ENCODE measurements around the gene ASB2. TPM values are rescaled to one million over a fixed set of nuclear protein-coding genes. Genes with fewer than 3 reads are reported as not detected.
A peak's percentile ranks its signal among the peaks of the same experiment; 100 is the strongest.

Gene ASB2
- polyA plus RNA-seq, 2 donors = 4.5 to 4.7 TPM

GRCh38 chr14:93905623-93906022 lies 70.7 kb downstream of the ASB2 start:
- H3K27me3 ChIP-seq (ENCODE audit: control insufficient read depth in 1 of 2, insufficient read depth in 2 of 2, low read length in 2 of 2) = no peaks in the 10 kb centered on the region
- H3K4me3 ChIP-seq (ENCODE audit: low read depth in 1 of 2, low read length in 2 of 2) = no peak overlapping the region
- H3K4me1 ChIP-seq (ENCODE audit: control insufficient read depth in 2 of 2, insufficient read depth in 2 of 2, low read length in 1 of 2) = peaks cover 1 to 2% of the 10 kb centered on the region in 2 donors
- no peak overlapping the region for H3K27ac ChIP-seq (ENCODE audit: low read depth in 2 of 2, low read length in 1 of 2)
- H3K9me3 ChIP-seq (ENCODE audit: control insufficient read depth in 2 of 2, insufficient read depth in 1 of 2, low read depth in 1 of 2, low read length in 1 of 2) = peaks cover 0 to 2% of the 10 kb centered on the region in 2 donors
- H3K36me3 ChIP-seq (ENCODE audit: control insufficient read depth in 2 of 2, insufficient read depth in 2 of 2, low read length in 1 of 2) = no peaks in the 10 kb centered on the region
- 73 to 77% methylated on average over 4 of the region's 4 CpGs for WGBS, 2 donors

GRCh38 chr14:93903342-93904184 lies 72.8 kb downstream of the ASB2 start:
- WGBS, 2 donors = 48 to 53% methylated on average over 15 of the region's 15 CpGs

GRCh38 chr14:93902619-93903307 lies 73.6 kb downstream of the ASB2 start:
- no peak overlapping the region for H3K4me3 ChIP-seq (ENCODE audit: low read depth in 1 of 2, low read length in 2 of 2)
- 81 to 82% methylated on average over 13 of the region's 13 CpGs for WGBS, 2 donors
- H3K27me3 ChIP-seq (ENCODE audit: control insufficient read depth in 1 of 2, insufficient read depth in 2 of 2, low read length in 2 of 2) = no peaks in the 10 kb centered on the region
- H3K9me3 ChIP-seq (ENCODE audit: control insufficient read depth in 2 of 2, insufficient read depth in 1 of 2, low read depth in 1 of 2, low read length in 1 of 2) = no peaks in the 10 kb centered on the region
- peaks cover 0 to 1% of the 10 kb centered on the region in 2 donors for H3K4me1 ChIP-seq (ENCODE audit: control insufficient read depth in 2 of 2, insufficient read depth in 2 of 2, low read length in 1 of 2)
- no peaks in the 10 kb centered on the region for H3K36me3 ChIP-seq (ENCODE audit: control insufficient read depth in 2 of 2, insufficient read depth in 2 of 2, low read length in 1 of 2)
- H3K27ac ChIP-seq (ENCODE audit: low read depth in 2 of 2, low read length in 1 of 2) = no peak overlapping the region

More at GRCh38 chr14:93903342-93904184, 72.8 kb downstream of the ASB2 start:
- H3K4me3 ChIP-seq (ENCODE audit: low read depth in 1 of 2, low read length in 2 of 2) = no peak overlapping the region
- H3K4me1 ChIP-seq (ENCODE audit: control insufficient read depth in 2 of 2, insufficient read depth in 2 of 2, low read length in 1 of 2) = peaks cover 0 to 1% of the 10 kb centered on the region in 2 donors
- no peaks in the 10 kb centered on the region for H3K9me3 ChIP-seq (ENCODE audit: control insufficient read depth in 2 of 2, insufficient read depth in 1 of 2, low read depth in 1 of 2, low read length in 1 of 2)
- no peaks in the 10 kb centered on the region for H3K27me3 ChIP-seq (ENCODE audit: control insufficient read depth in 1 of 2, insufficient read depth in 2 of 2, low read length in 2 of 2)
- no peaks in the 10 kb centered on the region for H3K36me3 ChIP-seq (ENCODE audit: control insufficient read depth in 2 of 2, insufficient read depth in 2 of 2, low read length in 1 of 2)
- H3K27ac ChIP-seq (ENCODE audit: low read depth in 2 of 2, low read length in 1 of 2) = no peak overlapping the region

GRCh38 chr14:93901813-93902212 lies 74.6 kb downstream of the ASB2 start:
- WGBS, 2 donors = 46 to 55% methylated on average over 6 of the region's 6 CpGs
- no peaks in the 10 kb centered on the region for H3K36me3 ChIP-seq (ENCODE audit: control insufficient read depth in 2 of 2, insufficient read depth in 2 of 2, low read length in 1 of 2)
- no peaks in the 10 kb centered on the region for H3K27me3 ChIP-seq (ENCODE audit: control insufficient read depth in 1 of 2, insufficient read depth in 2 of 2, low read length in 2 of 2)
- no peak overlapping the region for H3K27ac ChIP-seq (ENCODE audit: low read depth in 2 of 2, low read length in 1 of 2)
- H3K9me3 ChIP-seq (ENCODE audit: control insufficient read depth in 2 of 2, insufficient read depth in 1 of 2, low read depth in 1 of 2, low read length in 1 of 2) = no peaks in the 10 kb centered on the region
- no peak overlapping the region for H3K4me3 ChIP-seq (ENCODE audit: low read depth in 1 of 2, low read length in 2 of 2)
- peaks cover 0 to 1% of the 10 kb centered on the region in 2 donors for H3K4me1 ChIP-seq (ENCODE audit: control insufficient read depth in 2 of 2, insufficient read depth in 2 of 2, low read length in 1 of 2)

GRCh38 chr14:93898731-93899130 lies 77.6 kb downstream of the ASB2 start:
- Histone ChIP-seq H3K36me3 (ENCODE audit: control insufficient read depth in 2 of 2, insufficient read depth in 2 of 2, low read length in 1 of 2) (no peaks in the 10 kb centered on the region), H3K27me3 (ENCODE audit: control insufficient read depth in 1 of 2, insufficient read depth in 2 of 2, low read length in 2 of 2) (no peaks in the 10 kb centered on the region), H3K9me3 (ENCODE audit: control insufficient read depth in 2 of 2, insufficient read depth in 1 of 2, low read depth in 1 of 2, low read length in 1 of 2) (no peaks in the 10 kb centered on the region), H3K27ac (ENCODE audit: low read depth in 2 of 2, low read length in 1 of 2) (no peak overlapping the region), H3K4me1 (ENCODE audit: control insufficient read depth in 2 of 2, insufficient read depth in 2 of 2, low read length in 1 of 2) (peaks cover 0 to 1% of the 10 kb centered on the region in 2 donors), H3K4me3 (ENCODE audit: low read depth in 1 of 2, low read length in 2 of 2) (no peak overlapping the region)
- 87 to 91% methylated on average over 5 of the region's 5 CpGs for WGBS, 2 donors

GRCh38 chr14:93898081-93898611 lies 78.2 kb downstream of the ASB2 start:
- no peak overlapping the region for H3K4me3 ChIP-seq (ENCODE audit: low read depth in 1 of 2, low read length in 2 of 2)
- WGBS, 2 donors = 84 to 87% methylated on average over 15 of the region's 15 CpGs
- no peak overlapping the region for H3K27ac ChIP-seq (ENCODE audit: low read depth in 2 of 2, low read length in 1 of 2)
- no peaks in the 10 kb centered on the region for H3K36me3 ChIP-seq (ENCODE audit: control insufficient read depth in 2 of 2, insufficient read depth in 2 of 2, low read length in 1 of 2)
- H3K9me3 ChIP-seq (ENCODE audit: control insufficient read depth in 2 of 2, insufficient read depth in 1 of 2, low read depth in 1 of 2, low read length in 1 of 2) = no peaks in the 10 kb centered on the region
- no peaks in the 10 kb centered on the region for H3K27me3 ChIP-seq (ENCODE audit: control insufficient read depth in 1 of 2, insufficient read depth in 2 of 2, low read length in 2 of 2)
- no peaks in the 10 kb centered on the region for H3K4me1 ChIP-seq (ENCODE audit: control insufficient read depth in 2 of 2, insufficient read depth in 2 of 2, low read length in 1 of 2)

GRCh38 chr14:93897476-93897845 lies 78.9 kb downstream of the ASB2 start:
- 86% methylated on average over 5 of the region's 5 CpGs for WGBS, 2 donors
- peaks cover 0 to 2% of the 10 kb centered on the region in 2 donors for H3K4me1 ChIP-seq (ENCODE audit: control insufficient read depth in 2 of 2, insufficient read depth in 2 of 2, low read length in 1 of 2)
- H3K27me3 ChIP-seq (ENCODE audit: control insufficient read depth in 1 of 2, insufficient read depth in 2 of 2, low read length in 2 of 2) = no peaks in the 10 kb centered on the region
- no peak overlapping the region for H3K27ac ChIP-seq (ENCODE audit: low read depth in 2 of 2, low read length in 1 of 2)
- no peaks in the 10 kb centered on the region for H3K9me3 ChIP-seq (ENCODE audit: control insufficient read depth in 2 of 2, insufficient read depth in 1 of 2, low read depth in 1 of 2, low read length in 1 of 2)
- no peaks in the 10 kb centered on the region for H3K36me3 ChIP-seq (ENCODE audit: control insufficient read depth in 2 of 2, insufficient read depth in 2 of 2, low read length in 1 of 2)
- no peak overlapping the region for H3K4me3 ChIP-seq (ENCODE audit: low read depth in 1 of 2, low read length in 2 of 2)

GRCh38 chr14:93895023-93895604 lies 81.3 kb downstream of the ASB2 start:
- WGBS, 2 donors = 89 to 90% methylated on average over 9 of the region's 9 CpGs
- peaks cover 0 to 2% of the 10 kb centered on the region in 2 donors for H3K4me1 ChIP-seq (ENCODE audit: control insufficient read depth in 2 of 2, insufficient read depth in 2 of 2, low read length in 1 of 2)
- H3K4me3 ChIP-seq (ENCODE audit: low read depth in 1 of 2, low read length in 2 of 2) = no peak overlapping the region
- H3K9me3 ChIP-seq (ENCODE audit: control insufficient read depth in 2 of 2, insufficient read depth in 1 of 2, low read depth in 1 of 2, low read length in 1 of 2) = no peaks in the 10 kb centered on the region
- no peaks in the 10 kb centered on the region for H3K36me3 ChIP-seq (ENCODE audit: control insufficient read depth in 2 of 2, insufficient read depth in 2 of 2, low read length in 1 of 2)
- no peaks in the 10 kb centered on the region for H3K27me3 ChIP-seq (ENCODE audit: control insufficient read depth in 1 of 2, insufficient read depth in 2 of 2, low read length in 2 of 2)
- no peak overlapping the region for H3K27ac ChIP-seq (ENCODE audit: low read depth in 2 of 2, low read length in 1 of 2)

- H3K27ac ChIP-seq (ENCODE audit: low read depth in 2 of 2, low read length in 1 of 2) = peak overlapping the region in 1 of 2 donors; percentile 22
- 61 to 71% methylated on average over 12 of the region's 12 CpGs for WGBS, 2 donors
- H3K4me1 ChIP-seq (ENCODE audit: control insufficient read depth in 2 of 2, insufficient read depth in 2 of 2, low read length in 1 of 2) = peaks cover 0 to 2% of the 10 kb centered on the region in 2 donors
- no peaks in the 10 kb centered on the region for H3K36me3 ChIP-seq (ENCODE audit: control insufficient read depth in 2 of 2, insufficient read depth in 2 of 2, low read length in 1 of 2)
- no peak overlapping the region for H3K4me3 ChIP-seq (ENCODE audit: low read depth in 1 of 2, low read length in 2 of 2)
- no peaks in the 10 kb centered on the region for H3K9me3 ChIP-seq (ENCODE audit: control insufficient read depth in 2 of 2, insufficient read depth in 1 of 2, low read depth in 1 of 2, low read length in 1 of 2)
- peaks cover 0 to 3% of the 10 kb centered on the region in 2 donors for H3K27me3 ChIP-seq (ENCODE audit: control insufficient read depth in 1 of 2, insufficient read depth in 2 of 2, low read length in 2 of 2)
Observed at GRCh38 chr14:93893661-93894261, 82.6 kb downstream of the ASB2 start.

All from esophagus (tissue), 2 donors.